T-helper 1 cell treated with Interleukin-12 subunit alpha and Interleukin-12 subunit beta and Interleukin-4 antibody, amounts not matched to agents 30 μg/mL and 1 μg/mL, for 36 hours (primary cell): ENCODE measurements around the gene AQP12A.

ENCODE experiments used
- H3K27ac Mint-ChIP-seq: one replicate; pipeline ENCODE4 v1.8.0; 2021; ENCODE audit warnings: mild to moderate bottlenecking, mixed read lengths
- H3K27me3 Mint-ChIP-seq: one replicate; pipeline ENCODE4 v1.8.0; 2021; ENCODE audit warnings: low read depth, mixed read lengths
- H3K36me3 Mint-ChIP-seq: one replicate; pipeline ENCODE4 v1.8.0; 2021; ENCODE audit warnings: low read depth, mixed read lengths
- H3K4me1 Mint-ChIP-seq: one replicate; pipeline ENCODE4 v1.8.0; 2021; ENCODE audit warnings: low read depth, mixed read lengths
- H3K4me3 Mint-ChIP-seq: one replicate; pipeline ENCODE4 v1.8.0; 2021; ENCODE audit warnings: mild to moderate bottlenecking, moderate library complexity, mixed read lengths
- H3K9me3 Mint-ChIP-seq: one replicate; pipeline ENCODE4 v1.8.0; 2021; ENCODE audit warnings: mixed read lengths

The AQP12A gene

GRCh38 chr2:240703417-240704341 is 12.0 kb downstream of the AQP12A start:
- Mint-ChIP-seq H3K4me1 (peaks cover 11% of the 10 kb centered on the region), H3K36me3 (no peaks in the 10 kb centered on the region), H3K4me3 (no peak overlapping the region), H3K9me3 (no peaks in the 10 kb centered on the region), H3K27ac (no peak overlapping the region), H3K27me3 (peaks cover 38% of the 10 kb centered on the region)

- Mint-ChIP-seq H3K4me3 (peak overlapping the region; percentile 64), H3K9me3 (no peaks in the 10 kb centered on the region), H3K36me3 (no peaks in the 10 kb centered on the region), H3K27me3 (peaks cover 42% of the 10 kb centered on the region), H3K4me1 (peaks cover 11% of the 10 kb centered on the region), H3K27ac (peak overlapping the region; percentile 5)
Observed at GRCh38 chr2:240704651-240705050, 13.0 kb downstream of the AQP12A start.

GRCh38 chr2:240705204-240705791 is 13.6 kb downstream of the AQP12A start:
- peaks cover 11% of the 10 kb centered on the region for H3K4me1 Mint-ChIP-seq
- H3K27me3 Mint-ChIP-seq: peaks cover 42% of the 10 kb centered on the region
- H3K9me3 Mint-ChIP-seq: no peaks in the 10 kb centered on the region
- H3K4me3 Mint-ChIP-seq: peak overlapping the region; percentile 64
- H3K27ac Mint-ChIP-seq: no peak overlapping the region
- H3K36me3 Mint-ChIP-seq: no peaks in the 10 kb centered on the region

- H3K4me1 Mint-ChIP-seq: peaks cover 11% of the 10 kb centered on the region
- no peaks in the 10 kb centered on the region for H3K9me3 Mint-ChIP-seq
- no peak overlapping the region for H3K27ac Mint-ChIP-seq
- H3K36me3 Mint-ChIP-seq: no peaks in the 10 kb centered on the region
- peaks cover 42% of the 10 kb centered on the region for H3K27me3 Mint-ChIP-seq
- H3K4me3 Mint-ChIP-seq: no peak overlapping the region
Observed at GRCh38 chr2:240707043-240707756, 15.5 kb downstream of the AQP12A start.

- peaks cover 38% of the 10 kb centered on the region for H3K27me3 Mint-ChIP-seq
- no peaks in the 10 kb centered on the region for H3K9me3 Mint-ChIP-seq
- H3K4me1 Mint-ChIP-seq: peaks cover 11% of the 10 kb centered on the region
- H3K27ac Mint-ChIP-seq: peak overlapping the region; percentile 21
- H3K4me3 Mint-ChIP-seq: no peak overlapping the region
- H3K36me3 Mint-ChIP-seq: no peaks in the 10 kb centered on the region
Observed at GRCh38 chr2:240707821-240708220, 16.2 kb downstream of the AQP12A start.

- Mint-ChIP-seq H3K4me1 (peaks cover 11% of the 10 kb centered on the region), H3K36me3 (no peaks in the 10 kb centered on the region), H3K27me3 (peaks cover 33% of the 10 kb centered on the region), H3K4me3 (no peak overlapping the region), H3K9me3 (no peaks in the 10 kb centered on the region), H3K27ac (no peak overlapping the region)
Observed at GRCh38 chr2:240708457-240708856, 16.8 kb downstream of the AQP12A start.

GRCh38 chr2:240711296-240711695 is 19.6 kb downstream of the AQP12A start:
- Mint-ChIP-seq H3K4me1 (no peaks in the 10 kb centered on the region), H3K36me3 (no peaks in the 10 kb centered on the region), H3K4me3 (no peak overlapping the region), H3K27me3 (peaks cover 19% of the 10 kb centered on the region), H3K9me3 (no peaks in the 10 kb centered on the region), H3K27ac (no peak overlapping the region)

- Mint-ChIP-seq H3K36me3 (no peaks in the 10 kb centered on the region), H3K4me3 (no peak overlapping the region), H3K27me3 (peaks cover 16% of the 10 kb centered on the region)
Observed at GRCh38 chr2:240711701-240712100, 20.0 kb downstream of the AQP12A start.

GRCh38 chr2:240712121-240712520 is 20.5 kb downstream of the AQP12A start:
- Mint-ChIP-seq H3K36me3 (no peaks in the 10 kb centered on the region), H3K27me3 (peaks cover 12% of the 10 kb centered on the region), H3K4me3 (no peak overlapping the region), H3K9me3 (no peaks in the 10 kb centered on the region), H3K4me1 (no peaks in the 10 kb centered on the region), H3K27ac (no peak overlapping the region)

More at GRCh38 chr2:240711701-240712100, 20.0 kb downstream of the AQP12A start:
- no peak overlapping the region for H3K27ac Mint-ChIP-seq
- H3K9me3 Mint-ChIP-seq: no peaks in the 10 kb centered on the region
- H3K4me1 Mint-ChIP-seq: no peaks in the 10 kb centered on the region

GRCh38 chr2:240713071-240713927 is 21.6 kb downstream of the AQP12A start:
- H3K9me3 Mint-ChIP-seq: no peaks in the 10 kb centered on the region
- H3K4me3 Mint-ChIP-seq: no peak overlapping the region
- no peaks in the 10 kb centered on the region for H3K4me1 Mint-ChIP-seq
- H3K27ac Mint-ChIP-seq: no peak overlapping the region
- no peaks in the 10 kb centered on the region for H3K36me3 Mint-ChIP-seq
- peaks cover 6% of the 10 kb centered on the region for H3K27me3 Mint-ChIP-seq

GRCh38 chr2:240713928-240714746 is 22.5 kb downstream of the AQP12A start:
- H3K4me3 Mint-ChIP-seq: no peak overlapping the region
- H3K4me1 Mint-ChIP-seq: no peaks in the 10 kb centered on the region
- H3K27ac Mint-ChIP-seq: no peak overlapping the region
- no peaks in the 10 kb centered on the region for H3K36me3 Mint-ChIP-seq
- no peaks in the 10 kb centered on the region for H3K27me3 Mint-ChIP-seq
- no peaks in the 10 kb centered on the region for H3K9me3 Mint-ChIP-seq

- Mint-ChIP-seq H3K4me3 (no peak overlapping the region), H3K9me3 (no peaks in the 10 kb centered on the region), H3K36me3 (no peaks in the 10 kb centered on the region), H3K4me1 (no peaks in the 10 kb centered on the region), H3K27ac (no peak overlapping the region), H3K27me3 (no peaks in the 10 kb centered on the region)
Observed at GRCh38 chr2:240714747-240715725, 23.4 kb downstream of the AQP12A start.
